Activated T-helper 2 cell treated with anti-CD3 and anti-CD28 coated beads, Interferon-gamma antibody, Interleukin-2, Interleukin-4, amounts not matched to agents 10 μg/mL and 5 μg/mL and 100 μg/mL, durations not matched to agents 14 hours and 24 hours and 36 hours (primary cell): ENCODE measurements around the gene ANP32E. TPM values are rescaled to one million over a fixed set of nuclear protein-coding genes. Genes with fewer than 3 reads are reported as not detected.
A peak's percentile ranks its signal among the peaks of the same experiment; 100 is the strongest.

ENCODE experiments used
- DNase-seq: peaks from one replicate; pipeline ENCODE4 v3.0.0; 2021; ENCODE audit warnings: low spot score
- H3K27ac Mint-ChIP-seq: one replicate; pipeline ENCODE4 v1.8.0; 2021; ENCODE audit warnings: mixed read lengths
- H3K27me3 Mint-ChIP-seq: one replicate; pipeline ENCODE4 v1.8.0; 2021; ENCODE audit warnings: low read depth, mixed read lengths
- H3K36me3 Mint-ChIP-seq: one replicate; pipeline ENCODE4 v1.8.0; 2021; ENCODE audit warnings: low read depth, mixed read lengths
- H3K4me1 Mint-ChIP-seq: one replicate; pipeline ENCODE4 v1.8.0; 2021; ENCODE audit warnings: low read depth, mixed read lengths
- H3K4me3 Mint-ChIP-seq: one replicate; pipeline ENCODE4 v1.8.0; 2021; ENCODE audit warnings: low read depth, mild to moderate bottlenecking, moderate library complexity, mixed read lengths
- H3K9me3 Mint-ChIP-seq: one replicate; pipeline ENCODE4 v1.8.0; 2021; ENCODE audit warnings: mixed read lengths
- intact Hi-C: fragments of 100-400 bp; cut with micrococcal nuclease; formaldehyde crosslinking; loops from one replicate; pipeline ENCODE4 v1.15.1; 2023
- total RNA-seq: library from RNA; stranded (reverse); gene quantifications from 2 replicates; pipeline ENCODE4 v1.2.3, GENCODE V29; 2022

ANP32E gene
- total RNA-seq, 1 donor from 2014 or later, result 198 TPM

- Mint-ChIP-seq H3K9me3 (no peaks in the 10 kb centered on the region), H3K4me3 (no peak overlapping the region), H3K36me3 (no peaks in the 10 kb centered on the region), H3K4me1 (peaks cover 13% of the 10 kb centered on the region), H3K27ac (no peak overlapping the region), H3K27me3 (peaks cover 10% of the 10 kb centered on the region)
- DNase-seq, result peak; percentile 31
- intact Hi-C loops, result loop anchor here (5.0 to 10.0 kb wide), 2 partner anchors 207 to 274 kb away; partner anchors contain the start of gene BOLA1
Observed at GRCh38 chr1:150168960-150169601, 66.8 kb downstream of the ANP32E start.

Other genes starting within 250 kb of the ANP32E start
- 26.1 and 28.2 TPM in 2 replicates for gene OTUD7B, start 225.4 kb downstream of the ANP32E start, total RNA-seq
- gene VPS45, start 168.3 kb downstream of the ANP32E start, total RNA-seq, result 21.9 TPM in 2 replicates
- 29.3 and 31.2 TPM in 2 replicates for gene PLEKHO1, start 86.2 kb downstream of the ANP32E start, total RNA-seq
- gene CA14, start 21.7 kb upstream of the ANP32E start, total RNA-seq, result not detected in 2 replicates
- gene APH1A, start 32.9 kb upstream of the ANP32E start, total RNA-seq, result 103 and 105 TPM in 2 replicates
- gene C1orf54, start 36.7 kb upstream of the ANP32E start, total RNA-seq, result 0.39 and 0.98 TPM in 2 replicates
- 4.2 TPM in 2 replicates for gene CIART, start 46.4 kb upstream of the ANP32E start, total RNA-seq
- gene MRPS21, start 57.7 kb upstream of the ANP32E start, total RNA-seq, result 80.7 and 83.4 TPM in 2 replicates
- 77.9 and 85.2 TPM in 2 replicates for gene PRPF3, start 85.4 kb upstream of the ANP32E start, total RNA-seq
- gene RPRD2, start 128.0 kb upstream of the ANP32E start, total RNA-seq, result 21.9 and 22.8 TPM in 2 replicates